Kidney (tissue), 22 donors: ENCODE measurements around the gene CYYR1. TPM values are rescaled to one million over a fixed set of nuclear protein-coding genes. Genes with fewer than 3 reads are reported as not detected.
A peak's percentile ranks its signal among the peaks of the same experiment; 100 is the strongest.

Experiments
- DNase-seq, 5 donors: peaks; one replicate each; pipeline ENCODE4 v3.0.0-alpha.2; 2013 to 2020
- FAIRE-seq: peaks from 2 replicates; lab custom pipeline; 2012; peaks lifted over from hg19 to GRCh38; lab: Jason Lieb, UNC
- H3K27ac ChIP-seq, 2 donors: one replicate each; pipeline ENCODE4 v1.7.0; 2013; ENCODE audit warnings: low read depth in 2 of 2, low read length in 2 of 2, inconsistent platforms in 1 of 2
- H3K27me3 ChIP-seq: one replicate; pipeline ENCODE4 v1.7.1; 2013; ENCODE audit warnings: low read length, inconsistent platforms; ENCODE audit not compliant: control insufficient read depth, insufficient read depth
- H3K36me3 ChIP-seq, 3 donors: one replicate each; pipeline versions ENCODE4 v1.7.0 to v1.7.1; 2013; ENCODE audit warnings: low read length in 3 of 3, control low read depth in 1 of 3, inconsistent platforms in 1 of 3; ENCODE audit not compliant: insufficient read depth in 3 of 3, control insufficient read depth in 2 of 3
- H3K4me1 ChIP-seq, 3 donors: one replicate each; pipeline versions ENCODE4 v1.7.0 to v1.7.1; 2013; ENCODE audit warnings: low read length in 3 of 3, inconsistent platforms in 1 of 3, low read depth in 1 of 3; ENCODE audit not compliant: control insufficient read depth in 2 of 3, insufficient read depth in 2 of 3
- H3K4me3 ChIP-seq, 3 donors: one replicate each; pipeline versions ENCODE4 v1.7.0 to v1.8.1; 2013; ENCODE audit warnings: low read length in 3 of 3, control low read depth in 1 of 3, inconsistent platforms in 1 of 3
- H3K9ac ChIP-seq, 3 donors: one replicate each; pipeline versions ENCODE4 v1.7.0 to v1.7.1; 2013; ENCODE audit warnings: low read length in 3 of 3, control low read depth in 1 of 3, inconsistent platforms in 1 of 3
- H3K9me3 ChIP-seq, 3 donors: one replicate each; pipeline versions ENCODE4 v1.7.0 to v1.7.1; 2013; ENCODE audit warnings: low read length in 3 of 3, control low read depth in 1 of 3, inconsistent platforms in 1 of 3; ENCODE audit not compliant: control insufficient read depth in 2 of 3, insufficient read depth in 1 of 3
- CTCF ChIP-seq: IDR thresholded peaks from 3 replicates; pipeline ENCODE4 v1.5.1; 2012; ENCODE audit warnings: mild to moderate bottlenecking, moderate library complexity, borderline replicate concordance; ENCODE audit not compliant: insufficient read depth; ENCODE audit errors: extremely low read depth
- intact Hi-C: fragments of 100-400 bp; cut with DNase I; formaldehyde crosslinking; loops from one replicate; pipeline ENCODE4 v1.11.1; 2022
- long read RNA-seq, 10 donors: library from polyadenylated mRNA in 1 of 10; unstranded in 1 of 10; transcript quantifications; one replicate each; pipeline ENCODE4 v2.0.0 and lab custom pipeline, GENCODE V29; 2021 to 2026
- polyA plus RNA-seq: library from polyadenylated mRNA; stranded (reverse); fragments of 350-450 nt; fragmentation: Illumina TruSeq; extraction: RNeasy Lipid Tissue Mini Kit (QIAGEN cat#74804); gene quantifications from one replicate; pipeline ENCODE4 v1.2.3, GENCODE V29; 2014; ENCODE audit warnings: low read depth, low replicate concordance; ENCODE audit not compliant: insufficient read depth
- total RNA-seq: library from RNA; stranded (reverse); fragmentation: NEBNext Ultra II Directional; extraction: Animal tissue kit (Norgen Biotek cat#: 25700); gene quantifications from one replicate; pipeline ENCODE4 v1.2.1, GENCODE V29; 2021
- donor health status: control.
- donor health status: control.
- donor health status: control.
- donor health status: control.
- donor health status: control.
- donor health status: DM: yes; HTN: yes; CAD: no.
- donor health status: Normal renal cell carcinoma (clear cell type).

CYYR1 gene
- 23.4 TPM for total RNA-seq
- polyA plus RNA-seq, result 17.0 TPM
- long read RNA-seq, donor 1, transcript CYYR1-201 (4 exons, 3,101 nt), result major isoform, 14 of 39 reads
- long read RNA-seq, donor 1, partial matches to known transcripts, result 8 of 39 reads
- long read RNA-seq, donor 1, other reads (novel, unspliced or antisense), result 17 of 39 reads
- long read RNA-seq, donor 2, transcript CYYR1-201 (4 exons, 3,101 nt), result major isoform, 18 of 49 reads
- long read RNA-seq, donor 2, partial matches to known transcripts, result 22 of 49 reads
- long read RNA-seq, donor 2, other reads (novel, unspliced or antisense), result 8 of 49 reads
- long read RNA-seq, donor 3, transcript CYYR1-201 (4 exons, 3,101 nt), result major isoform, 15 of 41 reads
- long read RNA-seq, donor 3, partial matches to known transcripts, result 16 of 41 reads
- long read RNA-seq, donor 3, other reads (novel, unspliced or antisense), result 9 of 41 reads
- long read RNA-seq, donor 4, transcript CYYR1-201 (4 exons, 3,101 nt), result major isoform, 9 of 47 reads
- long read RNA-seq, donor 4, partial matches to known transcripts, result 31 of 47 reads
- long read RNA-seq, donor 4, other reads (novel, unspliced or antisense), result 6 of 47 reads
- long read RNA-seq, donor 5, transcript CYYR1-201 (4 exons, 3,101 nt), result major isoform, 5 of 5 reads
- long read RNA-seq, donor 5, partial matches to known transcripts, result 0 of 5 reads
- long read RNA-seq, donor 5, other reads (novel, unspliced or antisense), result 0 of 5 reads
- long read RNA-seq, donor 6, partial matches to known transcripts, result 13 of 16 reads
- long read RNA-seq, donor 6, other reads (novel, unspliced or antisense), result 0 of 16 reads
- long read RNA-seq, donor 7, transcript CYYR1-201 (4 exons, 3,101 nt), result major isoform, 9 of 32 reads
- long read RNA-seq, donor 7, partial matches to known transcripts, result 6 of 32 reads
- long read RNA-seq, donor 7, other reads (novel, unspliced or antisense), result 17 of 32 reads
- long read RNA-seq, donor 8, transcript CYYR1-201 (4 exons, 3,101 nt), result major isoform, 10 of 42 reads
- long read RNA-seq, donor 8, partial matches to known transcripts, result 24 of 42 reads
- long read RNA-seq, donor 8, other reads (novel, unspliced or antisense), result 6 of 42 reads
- long read RNA-seq, donor 9, transcript CYYR1-201 (4 exons, 3,101 nt), result major isoform, 7 of 7 reads
- long read RNA-seq, donor 9, partial matches to known transcripts, result 0 of 7 reads
- long read RNA-seq, donor 9, other reads (novel, unspliced or antisense), result 0 of 7 reads
- long read RNA-seq, donor 10, transcript CYYR1-201 (4 exons, 3,101 nt), result major isoform, 15 of 21 reads
- long read RNA-seq, donor 10, partial matches to known transcripts, result 6 of 21 reads
- long read RNA-seq, donor 10, other reads (novel, unspliced or antisense), result 0 of 21 reads

- no peak for FAIRE-seq
- Histone ChIP-seq H3K9ac (peak within 1 kb of the TSS; percentile 53 to 66 (median 64)), H3K27ac (peak within 1 kb of the TSS; percentile 47 to 80), H3K9me3 (no peaks in the 10 kb centered on the region), H3K4me3 (peak within 1 kb of the TSS; percentile 64 to 83 (median 78)), H3K27me3 (no peaks in the 10 kb centered on the region), H3K36me3 (no peaks in the 10 kb centered on the region), H3K4me1 (no peaks in the 10 kb centered on the region)
- DNase-seq, result peak; percentile 64 to 92 (median 89)
- TF ChIP-seq CTCF, result no peak
- intact Hi-C loops, result no loop called here
These were observed at the start of gene CYYR1 for GRCh38 chr21:26572702-26573381. CYYR1 (minus strand) TSS chr21:26573286; CDS start chr21:26572940, 346 bp downstream.

DNA sequence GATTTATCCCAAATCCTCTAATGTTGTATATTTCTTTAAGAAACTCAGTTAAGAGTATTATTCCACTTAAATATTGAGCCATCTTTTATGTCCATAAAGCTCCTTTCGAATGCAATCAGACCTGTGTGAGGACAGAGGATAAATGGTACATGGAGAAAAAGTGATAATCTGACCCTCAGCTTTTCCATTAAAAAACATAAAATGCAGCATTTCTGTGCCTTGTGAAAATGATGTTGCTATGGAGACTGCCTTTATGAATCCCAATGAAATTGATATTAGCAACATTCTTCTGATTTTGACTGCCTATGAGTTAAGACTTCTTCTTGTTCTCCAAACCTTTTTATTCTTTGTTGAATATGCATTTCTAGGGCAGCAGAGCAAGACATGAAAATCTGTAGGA lies 44.1 kb upstream of the CYYR1 start:
- no peaks in the 10 kb centered on the region for H3K27me3 ChIP-seq
- intact Hi-C loops, result loop anchor here (10.0 kb wide), 1 partner anchor 58 kb away; no protein-coding TSS in a partner anchor
- H3K4me1 ChIP-seq, result no peaks in the 10 kb centered on the region
- no peak overlapping the region for H3K9ac ChIP-seq
- no peak overlapping the region for H3K27ac ChIP-seq
- no peak overlapping the region for H3K4me3 ChIP-seq
- H3K36me3 ChIP-seq, result no peaks in the 10 kb centered on the region
- no peaks in the 10 kb centered on the region for H3K9me3 ChIP-seq
- DNase-seq (no peak), FAIRE-seq (no peak)
- no peak for TF ChIP-seq CTCF

DNA sequence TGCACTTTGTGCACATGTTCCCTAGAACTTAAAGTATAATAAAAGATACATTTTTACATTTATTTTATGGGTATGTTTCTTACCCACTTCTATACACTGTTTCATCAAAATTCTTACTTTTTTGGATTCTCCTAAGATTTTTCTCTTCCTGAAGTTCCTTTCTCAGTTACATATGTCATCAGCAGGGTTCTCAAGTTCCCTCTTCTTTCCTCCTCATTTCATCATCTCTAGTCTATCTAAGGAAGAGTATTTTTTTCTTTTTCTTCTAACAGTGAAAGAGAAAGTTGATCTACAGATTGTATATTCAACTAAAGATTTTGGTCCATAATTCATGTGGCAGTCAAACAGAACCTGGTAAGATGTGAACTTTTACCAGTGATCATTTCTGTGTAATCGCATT lies 41.2 kb upstream of the CYYR1 start:
- no peak overlapping the region for H3K4me3 ChIP-seq
- H3K4me1 ChIP-seq, result no peaks in the 10 kb centered on the region
- H3K9ac ChIP-seq, result no peak overlapping the region
- H3K27me3 ChIP-seq, result no peaks in the 10 kb centered on the region
- DNase-seq (no peak), FAIRE-seq (no peak)
- no peak overlapping the region for H3K27ac ChIP-seq
- H3K36me3 ChIP-seq, result no peaks in the 10 kb centered on the region
- TF ChIP-seq CTCF, result no peak
- intact Hi-C loops, result loop anchor here (10.0 kb wide), 1 partner anchor 61 kb away; no protein-coding TSS in a partner anchor
- H3K9me3 ChIP-seq, result no peaks in the 10 kb centered on the region
